Measurements from ENCODE around the gene RARRES2. TPM values are rescaled to one million over a fixed set of nuclear protein-coding genes. Genes with fewer than 3 reads are reported as not detected.
A peak's percentile ranks its signal among the peaks of the same experiment; 100 is the strongest.

Gene RARRES2
- total RNA-seq, 2 experiments from 2014 or later = not detected

DNA sequence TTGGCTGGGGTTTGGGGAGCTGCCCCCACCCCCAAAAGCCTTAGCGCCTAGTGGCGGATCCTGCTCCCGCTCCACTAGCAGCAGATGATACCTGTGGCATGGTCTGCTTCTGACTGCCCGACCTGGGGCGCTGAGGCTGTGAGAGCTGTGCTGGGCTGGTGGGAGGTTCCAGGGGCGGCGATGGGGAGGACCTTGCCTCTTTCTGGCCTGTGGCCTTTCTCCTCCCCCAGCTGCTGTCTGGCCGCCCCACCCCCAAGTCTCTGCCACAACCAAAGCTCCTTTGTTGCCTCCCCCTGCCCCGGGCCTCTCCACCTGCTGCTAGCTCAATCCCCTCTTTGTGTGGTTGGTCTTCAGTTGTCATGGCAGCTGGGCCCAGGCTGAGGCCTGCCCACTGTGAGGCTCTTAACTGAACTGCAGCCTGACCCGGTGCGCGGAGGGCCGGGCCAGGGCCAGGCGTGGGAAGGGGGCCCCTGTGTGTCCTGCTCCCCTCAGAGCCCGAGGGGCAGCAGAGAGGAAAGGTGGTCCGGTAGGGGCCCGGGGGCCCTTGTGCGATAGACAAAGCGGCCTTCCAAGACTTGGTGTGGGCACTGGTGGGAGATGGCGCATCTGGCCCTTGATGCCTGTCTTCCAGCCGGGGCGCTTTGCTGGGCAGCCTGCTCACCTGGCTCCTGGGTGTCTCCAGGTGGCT lies 42.4 kb upstream of the RARRES2 start:
- no peaks in the 10 kb centered on the region for H3K79me2 ChIP-seq (ENCODE audit: insufficient read depth, low read depth, low read length)
- H2AFZ ChIP-seq (ENCODE audit: low read length) = no peak overlapping the region
- TF ChIP-seq, protein P1, sequence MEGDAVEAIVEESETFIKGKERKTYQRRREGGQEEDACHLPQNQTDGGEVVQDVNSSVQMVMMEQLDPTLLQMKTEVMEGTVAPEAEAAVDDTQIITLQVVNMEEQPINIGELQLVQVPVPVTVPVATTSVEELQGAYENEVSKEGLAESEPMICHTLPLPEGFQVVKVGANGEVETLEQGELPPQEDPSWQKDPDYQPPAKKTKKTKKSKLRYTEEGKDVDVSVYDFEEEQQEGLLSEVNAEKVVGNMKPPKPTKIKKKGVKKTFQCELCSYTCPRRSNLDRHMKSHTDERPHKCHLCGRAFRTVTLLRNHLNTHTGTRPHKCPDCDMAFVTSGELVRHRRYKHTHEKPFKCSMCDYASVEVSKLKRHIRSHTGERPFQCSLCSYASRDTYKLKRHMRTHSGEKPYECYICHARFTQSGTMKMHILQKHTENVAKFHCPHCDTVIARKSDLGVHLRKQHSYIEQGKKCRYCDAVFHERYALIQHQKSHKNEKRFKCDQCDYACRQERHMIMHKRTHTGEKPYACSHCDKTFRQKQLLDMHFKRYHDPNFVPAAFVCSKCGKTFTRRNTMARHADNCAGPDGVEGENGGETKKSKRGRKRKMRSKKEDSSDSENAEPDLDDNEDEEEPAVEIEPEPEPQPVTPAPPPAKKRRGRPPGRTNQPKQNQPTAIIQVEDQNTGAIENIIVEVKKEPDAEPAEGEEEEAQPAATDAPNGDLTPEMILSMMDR (conservative IDR thresholded peaks at IDR 0.05; ENCODE audit: low read length) = no peak
- TF ChIP-seq EZH2phosphoT487 (IDR thresholded peaks at IDR 0.05; ENCODE audit: borderline replicate concordance, low read depth, low read length) = no peak
- no peak overlapping the region for H3K4me3 ChIP-seq (ENCODE audit: low read depth, low read length, poor library complexity, severe bottlenecking)
- ChIA-PET POLR2A (interaction anchor here (1.0 to 1.3 kb wide), 2 partner anchors 9 to 17 kb away, joined by 3 read pairs; no protein-coding TSS in a partner anchor), CTCF (ENCODE audit: unreplicated experiment) (interaction anchor here (1.0 kb wide), 1 partner anchor 20 kb away, joined by 5 read pairs; no protein-coding TSS in a partner anchor)
- no TSS peak for BruUV-seq (replicated peaks)
- no peaks in the 10 kb centered on the region for H4K20me1 ChIP-seq (ENCODE audit: insufficient read depth, low read length)
- H3K4me1 ChIP-seq (ENCODE audit: insufficient read depth, low read length, poor library complexity, severe bottlenecking) = peaks cover 39% of the 10 kb centered on the region
- no peak for DNase-seq (ENCODE audit: low spot score)
- H3K36me3 ChIP-seq (ENCODE audit: insufficient read depth, low read length) = no peaks in the 10 kb centered on the region
- no peaks in the 10 kb centered on the region for H3K9me3 ChIP-seq (ENCODE audit: low read length)
- intact Hi-C loops (cut with micrococcal nuclease; ENCODE audit: unreplicated experiment) = no loop called here
- H3K4me2 ChIP-seq (ENCODE audit: low read length) = peak overlapping the region; percentile 74
- H3K9me2 ChIP-seq (ENCODE audit: insufficient read depth, low read length) = no peaks in the 10 kb centered on the region
- no peak overlapping the region for H3K27ac ChIP-seq (ENCODE audit: low read depth, low read length, poor library complexity, severe bottlenecking)

DNA sequence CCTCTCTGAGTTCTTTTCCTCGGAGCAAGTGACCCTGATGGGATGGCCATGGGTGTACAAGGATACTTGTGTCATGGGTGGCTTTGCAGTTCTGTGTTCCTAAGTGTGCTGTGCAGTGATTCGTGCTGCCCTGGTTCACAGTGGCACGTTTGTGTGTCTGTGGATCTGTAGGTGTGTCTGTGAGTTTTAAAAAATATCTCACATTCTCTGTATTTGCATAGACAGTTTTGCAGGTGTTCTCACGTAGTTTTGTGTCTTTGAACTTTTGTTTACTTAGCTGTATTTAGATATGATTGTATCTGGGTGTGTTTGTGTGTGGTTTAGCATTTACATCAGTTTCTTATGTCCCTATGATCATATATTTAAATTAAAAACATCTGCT lies 41.4 kb upstream of the RARRES2 start:
- ChIA-PET CTCF (ENCODE audit: unreplicated experiment) (interaction anchor here (1.0 kb wide), 1 partner anchor 21 kb away, joined by 5 read pairs; no protein-coding TSS in a partner anchor), POLR2A (interaction anchor here (1.0 kb wide), 2 partner anchors 16 to 23 kb away, joined by 3 to 8 read pairs; a partner anchor contains a TSS)
- peak overlapping the region; percentile 40 for H3K4me3 ChIP-seq (ENCODE audit: low read depth, low read length, poor library complexity, severe bottlenecking)

More for the DNA sequence above, 41.4 kb upstream of the RARRES2 start:
- intact Hi-C loops (cut with micrococcal nuclease; ENCODE audit: unreplicated experiment) = no loop called here
- H3K79me2 ChIP-seq (ENCODE audit: insufficient read depth, low read depth, low read length) = no peaks in the 10 kb centered on the region
- peaks cover 47% of the 10 kb centered on the region for H3K4me1 ChIP-seq (ENCODE audit: insufficient read depth, low read length, poor library complexity, severe bottlenecking)
- TF ChIP-seq EZH2phosphoT487 (IDR thresholded peaks at IDR 0.05; ENCODE audit: borderline replicate concordance, low read depth, low read length) = no peak
- TF ChIP-seq, protein P1 (conservative IDR thresholded peaks at IDR 0.05; ENCODE audit: low read length) = no peak
- H3K4me2 ChIP-seq (ENCODE audit: low read length) = peak overlapping the region; percentile 74
- no peaks in the 10 kb centered on the region for H3K9me3 ChIP-seq (ENCODE audit: low read length)
- no peaks in the 10 kb centered on the region for H3K36me3 ChIP-seq (ENCODE audit: insufficient read depth, low read length)
- H2AFZ ChIP-seq (ENCODE audit: low read length) = no peak overlapping the region
- no peaks in the 10 kb centered on the region for H4K20me1 ChIP-seq (ENCODE audit: insufficient read depth, low read length)
- BruUV-seq (replicated peaks) = no TSS peak
- no peak for DNase-seq (ENCODE audit: low spot score)
- H3K27ac ChIP-seq (ENCODE audit: low read depth, low read length, poor library complexity, severe bottlenecking) = peak overlapping the region; percentile 38
- no peaks in the 10 kb centered on the region for H3K9me2 ChIP-seq (ENCODE audit: insufficient read depth, low read length)

Measured in OCI-LY7 (cell line).